GM10266 (cell line): ENCODE results near the gene ANXA2.

ENCODE experiments used
- DNase-seq: peaks from one replicate; pipeline ENCODE4 v3.0.0; 2012; ENCODE audit errors: extremely low spot score
- TF ChIP-seq, protein P1 (sequence below): IDR thresholded peaks from 2 replicates; pipeline ENCODE4 v1.5.1; 2012; ENCODE audit warnings: mild to moderate bottlenecking, low read depth; ENCODE audit not compliant: control insufficient read depth, insufficient read depth; ENCODE audit errors: missing control alignments

The ANXA2 gene

GRCh38 chr15:60392601-60392985 is 5.2 kb downstream of the ANXA2 start:
- TF ChIP-seq, protein P1, sequence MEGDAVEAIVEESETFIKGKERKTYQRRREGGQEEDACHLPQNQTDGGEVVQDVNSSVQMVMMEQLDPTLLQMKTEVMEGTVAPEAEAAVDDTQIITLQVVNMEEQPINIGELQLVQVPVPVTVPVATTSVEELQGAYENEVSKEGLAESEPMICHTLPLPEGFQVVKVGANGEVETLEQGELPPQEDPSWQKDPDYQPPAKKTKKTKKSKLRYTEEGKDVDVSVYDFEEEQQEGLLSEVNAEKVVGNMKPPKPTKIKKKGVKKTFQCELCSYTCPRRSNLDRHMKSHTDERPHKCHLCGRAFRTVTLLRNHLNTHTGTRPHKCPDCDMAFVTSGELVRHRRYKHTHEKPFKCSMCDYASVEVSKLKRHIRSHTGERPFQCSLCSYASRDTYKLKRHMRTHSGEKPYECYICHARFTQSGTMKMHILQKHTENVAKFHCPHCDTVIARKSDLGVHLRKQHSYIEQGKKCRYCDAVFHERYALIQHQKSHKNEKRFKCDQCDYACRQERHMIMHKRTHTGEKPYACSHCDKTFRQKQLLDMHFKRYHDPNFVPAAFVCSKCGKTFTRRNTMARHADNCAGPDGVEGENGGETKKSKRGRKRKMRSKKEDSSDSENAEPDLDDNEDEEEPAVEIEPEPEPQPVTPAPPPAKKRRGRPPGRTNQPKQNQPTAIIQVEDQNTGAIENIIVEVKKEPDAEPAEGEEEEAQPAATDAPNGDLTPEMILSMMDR, result no peak
- DNase-seq, result no peak

GRCh38 chr15:60391722-60392315 is 6.0 kb downstream of the ANXA2 start:
- DNase-seq, result no peak
- TF ChIP-seq, protein P1, result no peak

GRCh38 chr15:60390871-60391501 is 6.8 kb downstream of the ANXA2 start:
- TF ChIP-seq, protein P1, result no peak
- no peak for DNase-seq

DNA sequence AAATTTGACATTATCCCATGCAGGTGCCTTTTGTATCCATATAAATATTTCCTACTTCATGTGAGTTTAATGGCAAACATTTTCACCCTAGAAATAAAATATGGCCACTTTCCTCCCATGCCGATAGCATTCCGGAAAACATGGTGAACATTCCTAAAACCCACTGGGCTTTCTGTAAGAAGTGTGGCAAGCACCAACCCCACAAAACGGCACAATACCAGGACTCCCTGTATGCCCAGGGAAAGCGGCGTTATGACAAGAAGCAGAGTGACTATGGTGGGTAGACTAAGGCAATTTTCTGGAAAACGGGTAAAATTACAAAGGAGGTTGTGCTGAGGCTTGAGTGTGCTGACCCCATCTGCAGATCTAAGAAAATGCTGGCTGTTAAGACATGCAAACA is 7.6 kb downstream of the ANXA2 start:
- TF ChIP-seq, protein P1, result no peak
- no peak for DNase-seq

- DNase-seq, result peak; percentile 52
- TF ChIP-seq, protein P1, result no peak
These were observed 8.3 kb downstream of the ANXA2 start for GRCh38 chr15:60389261-60390077.

DNA sequence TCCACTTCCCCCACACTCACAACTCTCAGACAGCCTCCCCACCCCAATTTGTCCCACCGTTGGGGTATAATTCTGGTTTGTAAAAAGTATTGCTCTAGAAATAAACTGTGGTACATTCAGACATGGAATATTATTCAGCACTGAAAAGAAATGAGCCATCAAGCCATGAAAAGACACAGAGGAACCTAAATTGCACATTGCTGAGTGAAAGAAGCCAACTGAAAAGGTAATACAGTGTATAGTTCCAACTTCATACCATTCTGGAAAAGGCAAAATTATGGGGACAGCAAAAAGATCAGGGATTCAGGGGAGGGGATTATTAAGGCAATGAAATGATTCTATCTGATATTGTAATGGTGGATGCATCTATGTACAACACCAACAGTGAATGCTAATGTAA is 10.5 kb downstream of the ANXA2 start:
- TF ChIP-seq, protein P1, result no peak
- DNase-seq, result no peak

- DNase-seq, result no peak
- TF ChIP-seq, protein P1, result no peak
These were observed 11.2 kb downstream of the ANXA2 start for GRCh38 chr15:60386615-60387014.
